ENCODE results near the gene PLXDC2.

Gene PLXDC2

GRCh38 chr10:19865676-19866075, 49.4 kb downstream of the PLXDC2 start:
- TF ChIP-seq HOXC10 (CRISPR knock-in tag; IDR thresholded peaks at IDR 0.05) (no peak), PATZ1 (tag by site-specific recombination; IDR thresholded peaks at IDR 0.05) (no peak), ZNF707 (tag by site-specific recombination; IDR thresholded peaks at IDR 0.05) (no peak), ZNF169 (tag by site-specific recombination; IDR thresholded peaks at IDR 0.05) (no peak), ZNF223 (tag by site-specific recombination; IDR thresholded peaks at IDR 0.05) (no peak), ZNF701 (tag by site-specific recombination; IDR thresholded peaks at IDR 0.05) (no peak), ZNF433 (tag by site-specific recombination; IDR thresholded peaks at IDR 0.05; ENCODE audit: low read depth) (no peak), ZXDB (tag by site-specific recombination; IDR thresholded peaks at IDR 0.05) (no peak), ZNF2 (tag by site-specific recombination; IDR thresholded peaks at IDR 0.05) (no peak), ZNF302 (tag by site-specific recombination; IDR thresholded peaks at IDR 0.05; ENCODE audit: low read depth) (no peak), ZNF473 (tag by site-specific recombination; IDR thresholded peaks at IDR 0.05) (no peak), GLI2 (tag by site-specific recombination; IDR thresholded peaks at IDR 0.05; ENCODE audit: borderline replicate concordance, low read depth) (no peak), HOXD13 (CRISPR knock-in tag; IDR thresholded peaks at IDR 0.05; ENCODE audit: borderline replicate concordance) (no peak), ZFP41 (tag by site-specific recombination; IDR thresholded peaks at IDR 0.05; ENCODE audit: borderline replicate concordance) (no peak), ZNF311 (tag by site-specific recombination; IDR thresholded peaks at IDR 0.05; ENCODE audit: borderline replicate concordance) (no peak), ZNF585B (tag by site-specific recombination; IDR thresholded peaks at IDR 0.05) (no peak), SP7 (tag by site-specific recombination; IDR thresholded peaks at IDR 0.05) (no peak), KLF8 (tag by site-specific recombination; IDR thresholded peaks at IDR 0.05) (no peak)
- TF ChIP-seq, protein P1, sequence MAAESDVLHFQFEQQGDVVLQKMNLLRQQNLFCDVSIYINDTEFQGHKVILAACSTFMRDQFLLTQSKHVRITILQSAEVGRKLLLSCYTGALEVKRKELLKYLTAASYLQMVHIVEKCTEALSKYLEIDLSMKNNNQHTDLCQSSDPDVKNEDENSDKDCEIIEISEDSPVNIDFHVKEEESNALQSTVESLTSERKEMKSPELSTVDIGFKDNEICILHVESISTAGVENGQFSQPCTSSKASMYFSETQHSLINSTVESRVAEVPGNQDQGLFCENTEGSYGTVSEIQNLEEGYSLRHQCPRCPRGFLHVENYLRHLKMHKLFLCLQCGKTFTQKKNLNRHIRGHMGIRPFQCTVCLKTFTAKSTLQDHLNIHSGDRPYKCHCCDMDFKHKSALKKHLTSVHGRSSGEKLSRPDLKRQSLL (tag by site-specific recombination; IDR thresholded peaks at IDR 0.05) = no peak
- TF ChIP-seq, protein P2, sequence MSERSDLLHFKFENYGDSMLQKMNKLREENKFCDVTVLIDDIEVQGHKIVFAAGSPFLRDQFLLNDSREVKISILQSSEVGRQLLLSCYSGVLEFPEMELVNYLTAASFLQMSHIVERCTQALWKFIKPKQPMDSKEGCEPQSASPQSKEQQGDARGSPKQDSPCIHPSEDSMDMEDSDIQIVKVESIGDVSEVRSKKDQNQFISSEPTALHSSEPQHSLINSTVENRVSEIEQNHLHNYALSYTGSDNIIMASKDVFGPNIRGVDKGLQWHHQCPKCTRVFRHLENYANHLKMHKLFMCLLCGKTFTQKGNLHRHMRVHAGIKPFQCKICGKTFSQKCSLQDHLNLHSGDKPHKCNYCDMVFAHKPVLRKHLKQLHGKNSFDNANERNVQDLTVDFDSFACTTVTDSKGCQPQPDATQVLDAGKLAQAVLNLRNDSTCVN (tag by site-specific recombination; optimal IDR thresholded peaks at IDR 0.05) = no peak

GRCh38 chr10:19869370-19869769, 53.1 kb downstream of the PLXDC2 start:
- no peaks in the 10 kb centered on the region for H3K4me1 ChIP-seq (ENCODE audit: control insufficient read depth, insufficient read depth, low read length)
- no peak overlapping the region for H3K4me3 ChIP-seq (ENCODE audit: low read depth, low read length)
- no peak overlapping the region for H3K27ac ChIP-seq (ENCODE audit: extremely low read depth, low read depth, low read length)
- H3K36me3 ChIP-seq (ENCODE audit: control insufficient read depth in 2 of 2, insufficient read depth in 1 of 2, low read length in 2 of 2) = no peaks in the 10 kb centered on the region
- no peaks in the 10 kb centered on the region for H3K9me3 ChIP-seq (ENCODE audit: control insufficient read depth, insufficient read depth, low read depth, low read length)
- ChIA-PET POLR2A (interaction anchor here (1.1 kb wide), 1 partner anchor 54 kb away, joined by 3 read pairs; no protein-coding TSS in a partner anchor), CTCF (no interaction called here)
- TF ChIP-seq ZBTB48 (tag by site-specific recombination; IDR thresholded peaks at IDR 0.05) (no peak), ZNF830 (tag by site-specific recombination; IDR thresholded peaks at IDR 0.05; ENCODE audit: low read depth) (no peak), ZNF404 (tag by site-specific recombination; IDR thresholded peaks at IDR 0.05) (no peak), ZNF223 (tag by site-specific recombination; IDR thresholded peaks at IDR 0.05) (no peak), ZNF324 (tag by site-specific recombination; IDR thresholded peaks at IDR 0.05) (no peak), ZNF621 (tag by site-specific recombination; IDR thresholded peaks at IDR 0.05) (no peak), ZNF16 (tag by site-specific recombination; IDR thresholded peaks at IDR 0.05; ENCODE audit: low read depth) (no peak), ZNF121 (tag by site-specific recombination; IDR thresholded peaks at IDR 0.05) (no peak), ZNF426 (tag by site-specific recombination; IDR thresholded peaks at IDR 0.05) (no peak), ZEB2 (tag by site-specific recombination; IDR thresholded peaks at IDR 0.05) (no peak), ZBTB20 (tag by site-specific recombination; IDR thresholded peaks at IDR 0.05) (no peak), ZNF214 (tag by site-specific recombination; IDR thresholded peaks at IDR 0.05; ENCODE audit: borderline replicate concordance) (no peak), ZNF274 (IDR thresholded peaks at IDR 0.05; ENCODE audit: low read length) (no peak), ZNF274 (tag by site-specific recombination; IDR thresholded peaks at IDR 0.05; ENCODE audit: borderline replicate concordance) (no peak), YY2 (tag by site-specific recombination; IDR thresholded peaks at IDR 0.05) (no peak)

More at GRCh38 chr10:19865676-19866075, 49.4 kb downstream of the PLXDC2 start:
- Histone ChIP-seq H3K9me3 (ENCODE audit: control insufficient read depth, insufficient read depth, low read depth, low read length) (no peaks in the 10 kb centered on the region), H3K4me1 (ENCODE audit: control insufficient read depth, insufficient read depth, low read length) (no peaks in the 10 kb centered on the region), H3K36me3 (ENCODE audit: control insufficient read depth in 2 of 2, insufficient read depth in 1 of 2, low read length in 2 of 2) (no peaks in the 10 kb centered on the region), H3K27ac (ENCODE audit: extremely low read depth, low read depth, low read length) (no peak overlapping the region), H3K4me3 (ENCODE audit: low read depth, low read length) (no peak overlapping the region)
- ChIA-PET POLR2A (no interaction called here), CTCF (no interaction called here)
